Gastrocnemius medialis (tissue), 4 donors: ENCODE measurements around the gene SNTG2.

ENCODE experiments used
- CTCF ChIP-seq, 5 experiments: fragments of 450-650 bp in 3 of 5; fragments of 200-600 bp in 2 of 5; sonication (generic) in 2 of 5; IDR thresholded peaks in 4 of 5; conservative IDR thresholded peaks in 1 of 5; 1 replicate in 4 of 5; 2 replicates in 1 of 5; pipeline ENCODE4 v1.5.1; 2016 to 2019; ENCODE audit warnings: antibody characterized with exemption in 5 of 5, mild to moderate bottlenecking in 3 of 5, moderate library complexity in 3 of 5
- POLR2A ChIP-seq, 2 donors: fragments of 450-650 bp; IDR thresholded peaks; one replicate each; pipeline ENCODE4 v1.6.1; 2017; ENCODE audit warnings: antibody characterized with exemption in 2 of 2, mild to moderate bottlenecking in 2 of 2, moderate library complexity in 2 of 2

DNA sequence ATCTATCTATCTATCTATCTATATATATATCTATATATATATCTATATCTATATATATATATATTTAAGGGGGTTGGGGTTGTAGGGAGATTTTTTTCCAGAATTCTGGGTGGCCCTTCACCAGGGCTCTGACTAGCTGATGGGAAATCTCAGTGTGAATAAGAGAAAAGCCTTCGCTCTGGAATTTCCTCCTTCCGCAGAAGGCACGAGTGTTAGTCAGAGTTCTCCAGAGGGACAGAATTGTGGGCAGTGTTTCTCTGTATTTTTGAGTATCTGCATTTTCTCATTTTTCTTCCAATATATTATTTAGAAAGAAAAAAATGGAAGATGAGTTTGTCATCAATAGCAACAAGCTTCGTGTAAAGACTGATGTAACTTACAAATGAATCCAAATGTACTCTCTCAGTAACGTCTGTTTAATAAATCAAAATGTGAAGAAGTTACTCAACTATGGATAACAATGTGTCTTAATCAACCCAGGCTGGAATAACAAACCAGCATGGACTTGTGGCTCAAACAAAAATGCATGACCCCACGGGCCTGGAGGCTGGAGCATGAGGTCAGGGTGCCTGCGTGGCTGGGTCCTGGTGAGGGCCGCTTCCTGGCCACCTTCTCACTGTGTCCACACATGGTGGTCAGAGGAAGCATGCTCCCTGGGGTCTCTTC, 10.6 kb upstream of the SNTG2 start:
- TF ChIP-seq CTCF (IDR thresholded peaks at IDR 0.05 in 4 of 5, conservative IDR thresholded peaks at IDR 0.05 in 1 of 5) (no peak), POLR2A (IDR thresholded peaks at IDR 0.05) (no peak)
